HPDE6-E6E7 (cell line): ENCODE measurements around the gene FBXL12.
"Not testable (repeated sequence)": the region's sequence is repeated elsewhere in the genome, so short reads cannot be mapped to it uniquely, and the experiment has no call there.

Source experiments
- DNase-seq: peaks from one replicate; pipeline ENCODE4 v3.0.0; 2011; ENCODE audit warnings: missing footprints; ENCODE audit errors: extremely low spot score

The FBXL12 gene

GRCh38 chr19:9792206-9793070 is 26.4 kb downstream of the FBXL12 start:
- peak; percentile 61 for DNase-seq

GRCh38 chr19:9791552-9792205 is 27.2 kb downstream of the FBXL12 start:
- DNase-seq, result peak; percentile 81

GRCh38 chr19:9791073-9791367 is 27.9 kb downstream of the FBXL12 start:
- not testable (repeated sequence) for DNase-seq

GRCh38 chr19:9789579-9789978 is 29.3 kb downstream of the FBXL12 start:
- not testable (repeated sequence) for DNase-seq

- DNase-seq, result no peak
Observed at GRCh38 chr19:9789066-9789465, 29.8 kb downstream of the FBXL12 start.

GRCh38 chr19:9788604-9789003 is 30.3 kb downstream of the FBXL12 start:
- DNase-seq, result not testable (repeated sequence)

- DNase-seq, result no peak
Observed at GRCh38 chr19:9786819-9787218, 32.1 kb downstream of the FBXL12 start.

GRCh38 chr19:9786342-9786741 is 32.5 kb downstream of the FBXL12 start:
- no peak for DNase-seq

- peak; percentile 91 for DNase-seq
Observed at GRCh38 chr19:9785367-9786331, 33.2 kb downstream of the FBXL12 start.

- DNase-seq, result not testable (repeated sequence)
Observed at GRCh38 chr19:9784163-9784496, 34.7 kb downstream of the FBXL12 start.

GRCh38 chr19:9782338-9782737 is 36.5 kb downstream of the FBXL12 start:
- no peak for DNase-seq

GRCh38 chr19:9768175-9769112 is 50.4 kb downstream of the FBXL12 start, which contains the start of gene ZNF846:
TSS of gene ZNF846 (minus strand) at chr19:9768738. CDS start at chr19:9764950, 3,788 bp downstream.
- DNase-seq, result peak; percentile 98
